CD14-positive monocyte (primary cell): Measurements from ENCODE around the gene RLN3. TPM values are rescaled to one million over a fixed set of nuclear protein-coding genes. Genes with fewer than 3 reads are reported as not detected.

Experiments used
- DNase-seq, 3 donors: peaks; one replicate each; pipeline ENCODE4 v3.0.0-alpha.2; 2011 to 2022
- H2AFZ ChIP-seq: 2 replicates; pipeline ENCODE4 v1.6.0; 2012; ENCODE audit warnings: mild to moderate bottlenecking, low read depth, low read length, inconsistent platforms; ENCODE audit not compliant: insufficient read depth, poor library complexity, severe bottlenecking
- H3K27ac ChIP-seq, 2 donors: 1 replicate in 1 of 2; 2 replicates in 1 of 2; pipeline ENCODE4 v1.5.1; 2012 to 2013; ENCODE audit warnings: low read length in 2 of 2, control low read depth in 1 of 2, inconsistent platforms in 1 of 2, low read depth in 1 of 2, mild to moderate bottlenecking in 1 of 2
- H3K27me3 ChIP-seq, 2 donors: one replicate each; pipeline versions ENCODE4 v1.6.0 to v1.6.1; 2011 to 2013; ENCODE audit warnings: low read length in 2 of 2; ENCODE audit not compliant: control insufficient read depth in 2 of 2, insufficient read depth in 2 of 2
- H3K36me3 ChIP-seq, 2 donors: replicated peaks in 1 of 2; 1 replicate in 1 of 2; 2 replicates in 1 of 2; pipeline versions ENCODE4 v1.5.1 to v1.6.1; 2012 to 2013; ENCODE audit warnings: low read length in 2 of 2, control low read depth in 1 of 2, inconsistent platforms in 1 of 2, mild to moderate bottlenecking in 1 of 2; ENCODE audit not compliant: insufficient read depth in 2 of 2, control insufficient read depth in 1 of 2
- H3K4me1 ChIP-seq, 2 donors: 1 replicate in 1 of 2; 2 replicates in 1 of 2; pipeline versions ENCODE4 v1.5.1 to v1.6.1; 2012 to 2013; ENCODE audit warnings: low read length in 2 of 2, control low read depth in 1 of 2, inconsistent platforms in 1 of 2, mild to moderate bottlenecking in 1 of 2, moderate library complexity in 1 of 2; ENCODE audit not compliant: insufficient read depth in 2 of 2, control insufficient read depth in 1 of 2
- H3K4me2 ChIP-seq: replicated peaks from 2 replicates; pipeline ENCODE3; 2012; ENCODE audit warnings: low read length, moderate library complexity, mild to moderate bottlenecking; ENCODE audit not compliant: poor library complexity, severe bottlenecking; ENCODE audit errors: extremely low read depth
- H3K4me3 ChIP-seq, 3 experiments: fragments of 200-600 bp in 1 of 3; sonication (generic) in 1 of 3; replicated peaks in 1 of 3; 1 replicate in 2 of 3; 2 replicates in 1 of 3; pipeline ENCODE4 v1.5.1; 2011 to 2013; ENCODE audit warnings: low read length in 3 of 3, mild to moderate bottlenecking in 3 of 3, control low read depth in 2 of 3, low read depth in 2 of 3, inconsistent platforms in 1 of 3, moderate library complexity in 1 of 3
- H3K79me2 ChIP-seq: 2 replicates; pipeline ENCODE4 v1.6.0; 2012; ENCODE audit warnings: mild to moderate bottlenecking, control low read depth, inconsistent platforms, low read length, moderate library complexity; ENCODE audit not compliant: insufficient read depth
- H3K9ac ChIP-seq: 2 replicates; pipeline ENCODE4 v1.6.0; 2017; ENCODE audit warnings: low read length, mild to moderate bottlenecking; ENCODE audit not compliant: insufficient read depth, poor library complexity, severe bottlenecking
- H3K9me3 ChIP-seq, 2 donors: replicated peaks in 1 of 2; 1 replicate in 1 of 2; 2 replicates in 1 of 2; pipeline versions ENCODE4 v1.5.1 to v1.6.1; 2012 to 2013; ENCODE audit warnings: low read length in 2 of 2, control low read depth in 1 of 2; ENCODE audit not compliant: control insufficient read depth in 1 of 2, insufficient read depth in 1 of 2
- H4K20me1 ChIP-seq: 2 replicates; pipeline ENCODE4 v1.6.0; 2012; ENCODE audit warnings: mild to moderate bottlenecking, low read length, control low read depth, moderate library complexity; ENCODE audit not compliant: insufficient read depth
- H3K27ac Mint-ChIP-seq, 7 donors: one replicate each; pipeline ENCODE4 v1.8.0; 2020; ENCODE audit warnings: mild to moderate bottlenecking in 7 of 7, mixed read lengths in 7 of 7, moderate library complexity in 6 of 7, inconsistent platforms in 2 of 7
- H3K27me3 Mint-ChIP-seq, 3 donors: one replicate each; pipeline ENCODE4 v1.8.0; 2021 to 2022; ENCODE audit warnings: low read depth in 3 of 3, mild to moderate bottlenecking in 3 of 3, mixed read lengths in 3 of 3, moderate library complexity in 3 of 3, inconsistent platforms in 1 of 3
- H3K36me3 Mint-ChIP-seq, 2 donors: one replicate each; pipeline ENCODE4 v1.8.0; 2020; ENCODE audit warnings: mixed read lengths in 2 of 2, inconsistent platforms in 1 of 2, mild to moderate bottlenecking in 1 of 2
- H3K4me1 Mint-ChIP-seq: one replicate; pipeline ENCODE4 v1.8.0; 2020; ENCODE audit warnings: mild to moderate bottlenecking, mixed read lengths
- H3K4me3 Mint-ChIP-seq, 2 donors: one replicate each; pipeline ENCODE4 v1.8.0; 2020; ENCODE audit warnings: mild to moderate bottlenecking in 2 of 2, mixed read lengths in 2 of 2, moderate library complexity in 1 of 2
- H3K9me3 Mint-ChIP-seq, 7 donors: one replicate each; pipeline ENCODE4 v1.8.0; 2020 to 2022; ENCODE audit warnings: mixed read lengths in 7 of 7, mild to moderate bottlenecking in 6 of 7, moderate library complexity in 6 of 7, inconsistent platforms in 2 of 7
- CTCF ChIP-seq: fragments of 200-600 bp; IDR thresholded peaks from one replicate; pipeline ENCODE4 v1.8.0; 2022; ENCODE audit warnings: antibody characterized with exemption, mild to moderate bottlenecking
- WGBS: methylation state at CpG from one replicate; pipeline ENCODE4 v1.1.5; 2013; ENCODE audit warnings: missing lambda C conversion rate; ENCODE audit not compliant: insufficient coverage; 5-methylcytosine and 5-hydroxymethylcytosine counted together
- intact Hi-C, 2 donors: fragments of 100-400 bp; cut with micrococcal nuclease; formaldehyde crosslinking; loops; one replicate each; pipeline versions ENCODE4 v1.15.0 to v1.15.1; 2023
- polyA plus RNA-seq, 3 donors: library from polyadenylated mRNA; depleted of rRNA in 1 of 3; unstranded in 2 of 3; stranded (reverse) in 1 of 3; fragments of 300-500 nt in 2 of 3; fragments of >200 nt in 1 of 3; fragmentation: Illumina TruSeq in 2 of 3; gene quantifications; 1 replicate in 2 of 3; 2 replicates in 1 of 3; pipeline ENCODE4 v1.2.3, GENCODE V29; 2012 to 2021

RLN3 gene
- polyA plus RNA-seq, 3 donors = not detected

DNA sequence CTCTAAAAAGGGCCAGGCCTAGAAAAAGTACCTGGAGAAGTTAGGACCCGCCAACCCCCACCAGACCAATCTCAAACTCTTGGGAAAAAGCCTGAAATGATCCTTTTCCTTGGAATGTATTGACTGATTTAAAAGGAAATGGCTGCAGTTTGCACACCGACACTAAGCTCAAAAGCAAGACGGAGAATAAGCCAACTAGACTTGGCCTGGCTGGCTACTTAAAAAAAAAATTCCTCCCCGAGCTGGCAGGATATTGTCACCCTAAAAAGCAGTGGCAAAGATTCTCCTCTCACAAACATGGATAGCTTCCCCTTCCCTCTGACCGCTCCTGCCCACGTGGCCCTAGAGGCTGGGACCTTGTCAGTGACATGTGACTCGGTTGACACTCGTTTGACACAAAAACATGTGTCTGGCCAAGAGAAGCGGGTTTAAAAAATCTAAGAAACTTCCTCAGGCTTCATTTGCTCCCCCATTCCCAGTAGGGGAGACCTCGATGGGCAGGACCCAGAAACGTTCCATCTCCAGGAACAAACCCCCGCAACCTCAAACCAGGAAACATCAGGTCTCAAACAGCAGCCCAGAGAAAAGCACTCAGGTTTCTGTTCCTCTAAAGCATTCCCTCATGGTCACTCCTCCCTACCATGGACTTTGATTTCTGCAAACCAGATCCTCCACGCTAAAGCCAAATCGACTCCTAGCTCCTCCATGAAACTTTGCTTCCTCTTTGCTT, 23.2 kb upstream of the RLN3 start:
- peaks cover 5 to 23% of the 10 kb centered on the region in 2 donors for H3K36me3 Mint-ChIP-seq
- H3K9ac ChIP-seq = peak overlapping the region; percentile 99
- peaks cover 48% of the 10 kb centered on the region for H3K79me2 ChIP-seq
- H3K9me3 Mint-ChIP-seq = peaks cover 0 to 3% (median 0%) of the 10 kb centered on the region in 7 donors
- peaks cover 38 to 45% of the 10 kb centered on the region in 2 donors for H3K4me1 ChIP-seq
- peak overlapping the region; percentile 74 to 85 for H3K4me3 Mint-ChIP-seq
- no peaks in the 10 kb centered on the region for H3K27me3 ChIP-seq
- 0% methylated on average over 8 of the region's 14 CpGs for WGBS
- H3K27me3 Mint-ChIP-seq = peaks cover 0 to 7% (median 0%) of the 10 kb centered on the region in 3 donors
- peaks cover 3 to 10% of the 10 kb centered on the region in 2 donors for H3K36me3 ChIP-seq
- H3K4me3 ChIP-seq = peak overlapping the region; percentile 23 to 80 (median 30)
- peak overlapping the region; percentile 91 to 98 for H3K27ac ChIP-seq
- peak overlapping the region; percentile 52 for H2AFZ ChIP-seq
- peaks cover 42% of the 10 kb centered on the region for H3K4me1 Mint-ChIP-seq
- peak overlapping the region; percentile 99 to 100 (median 99) for H3K27ac Mint-ChIP-seq
- H4K20me1 ChIP-seq = no peaks in the 10 kb centered on the region
- no peak for TF ChIP-seq CTCF
- no peaks in the 10 kb centered on the region for H3K9me3 ChIP-seq
- DNase-seq = peak; percentile 80 to 87 (median 83)
- peak overlapping the region; percentile 78 for H3K4me2 ChIP-seq
- intact Hi-C loops = loop anchor here (1.0 to 5.0 kb wide), 4 partner anchors 17 to 113 kb away; partner anchors contain the start of gene PRKACA (in 1 of the 2)

GRCh38 chr19:14005349-14006084, 22.4 kb upstream of the RLN3 start:
- no peaks in the 10 kb centered on the region for H3K9me3 ChIP-seq
- H2AFZ ChIP-seq = peak overlapping the region; percentile 52
- peak overlapping the region; percentile 99 for H3K9ac ChIP-seq
- peak; percentile 79 to 90 (median 85) for DNase-seq
- peak overlapping the region; percentile 50 to 80 (median 68) for H3K4me3 ChIP-seq
- intact Hi-C loops = loop anchor here (1.0 to 2.0 kb wide), 4 partner anchors 18 to 76 kb away; no protein-coding TSS in a partner anchor
- H3K79me2 ChIP-seq = peaks cover 41% of the 10 kb centered on the region
- Mint-ChIP-seq H3K36me3 (peaks cover 3 to 15% of the 10 kb centered on the region in 2 donors), H3K4me3 (peak overlapping the region; percentile 83 to 85), H3K9me3 (peaks cover 0 to 2% (median 0%) of the 10 kb centered on the region in 7 donors), H3K27ac (peak overlapping the region; percentile 99 to 100 (median 100)), H3K27me3 (peaks cover 0 to 7% (median 0%) of the 10 kb centered on the region in 3 donors), H3K4me1 (peaks cover 42% of the 10 kb centered on the region)
- TF ChIP-seq CTCF = no peak
- H3K27me3 ChIP-seq = no peaks in the 10 kb centered on the region
- H3K36me3 ChIP-seq = peaks cover 1 to 2% of the 10 kb centered on the region in 2 donors
- WGBS = under 1% methylated on average over 37 of the region's 50 CpGs
- peaks cover 38 to 45% of the 10 kb centered on the region in 2 donors for H3K4me1 ChIP-seq
- H4K20me1 ChIP-seq = no peaks in the 10 kb centered on the region
- H3K4me2 ChIP-seq = peak overlapping the region; percentile 78
- H3K27ac ChIP-seq = peak overlapping the region; percentile 91 to 98
